ENCODE measurements around the gene HSPB7. TPM values are rescaled to one million over a fixed set of nuclear protein-coding genes. Genes with fewer than 3 reads are reported as not detected.
A peak's percentile ranks its signal among the peaks of the same experiment; 100 is the strongest.
"Not testable (repeated sequence)": the region's sequence is repeated elsewhere in the genome, so short reads cannot be mapped to it uniquely, and the experiment has no call there.

The HSPB7 gene
- total RNA-seq, 1 donor from 2014 or later = 4.9 TPM

DNA sequence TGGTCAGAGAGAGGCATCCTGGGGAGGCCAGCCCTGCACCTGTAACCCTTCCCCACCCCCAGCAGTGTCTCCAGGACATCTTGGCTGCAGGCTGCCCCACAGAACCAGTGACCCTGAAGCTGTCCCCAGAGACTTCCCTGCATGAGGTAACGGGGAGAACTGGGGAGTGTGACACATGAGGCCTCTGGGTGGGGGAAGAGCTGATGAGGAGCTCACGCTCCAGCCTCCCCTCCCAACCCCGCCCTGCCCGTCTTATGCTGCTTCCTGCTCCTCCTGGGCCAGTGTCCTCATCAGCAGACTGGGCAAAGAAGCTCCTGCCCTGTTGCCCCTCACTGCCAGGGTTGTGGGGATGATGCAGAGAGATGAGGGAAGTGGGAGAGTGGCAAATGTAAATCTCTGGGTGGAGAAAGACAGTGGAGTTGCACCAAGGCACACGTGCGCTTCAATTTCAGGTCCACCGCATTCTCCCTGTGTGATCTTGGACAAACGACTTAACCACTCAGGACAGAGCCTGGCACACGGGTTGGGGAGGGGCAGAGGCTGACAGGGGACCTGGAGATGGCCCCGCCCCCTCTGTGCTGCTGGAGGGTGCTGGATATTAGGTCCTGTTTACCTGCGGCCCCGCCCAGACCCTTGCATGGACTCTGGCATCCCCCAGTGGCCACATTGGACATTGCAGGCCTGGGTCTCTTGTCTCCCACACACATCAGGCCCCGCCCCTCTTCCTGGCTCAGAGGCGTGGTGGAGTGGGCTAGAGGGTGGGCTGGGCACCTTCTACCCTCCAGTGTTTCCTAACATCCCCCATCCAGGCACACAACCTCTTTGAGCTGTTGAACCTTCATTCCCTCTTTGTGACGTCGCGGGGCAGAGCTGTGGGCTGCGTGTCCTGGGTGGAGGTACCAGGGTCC lies 38.0 kb upstream of the HSPB7 start:
- no peaks in the 10 kb centered on the region for H3K27me3 ChIP-seq (ENCODE audit: low read depth)
- DNase-seq = peak; percentile 93
- H3K4me1 ChIP-seq = no peaks in the 10 kb centered on the region
- no peak overlapping the region for H3K27ac ChIP-seq
- H3K9me3 ChIP-seq = no peaks in the 10 kb centered on the region
- intact Hi-C loops (cut with DNase I) = no loop called here
- TF ChIP-seq, protein P1, sequence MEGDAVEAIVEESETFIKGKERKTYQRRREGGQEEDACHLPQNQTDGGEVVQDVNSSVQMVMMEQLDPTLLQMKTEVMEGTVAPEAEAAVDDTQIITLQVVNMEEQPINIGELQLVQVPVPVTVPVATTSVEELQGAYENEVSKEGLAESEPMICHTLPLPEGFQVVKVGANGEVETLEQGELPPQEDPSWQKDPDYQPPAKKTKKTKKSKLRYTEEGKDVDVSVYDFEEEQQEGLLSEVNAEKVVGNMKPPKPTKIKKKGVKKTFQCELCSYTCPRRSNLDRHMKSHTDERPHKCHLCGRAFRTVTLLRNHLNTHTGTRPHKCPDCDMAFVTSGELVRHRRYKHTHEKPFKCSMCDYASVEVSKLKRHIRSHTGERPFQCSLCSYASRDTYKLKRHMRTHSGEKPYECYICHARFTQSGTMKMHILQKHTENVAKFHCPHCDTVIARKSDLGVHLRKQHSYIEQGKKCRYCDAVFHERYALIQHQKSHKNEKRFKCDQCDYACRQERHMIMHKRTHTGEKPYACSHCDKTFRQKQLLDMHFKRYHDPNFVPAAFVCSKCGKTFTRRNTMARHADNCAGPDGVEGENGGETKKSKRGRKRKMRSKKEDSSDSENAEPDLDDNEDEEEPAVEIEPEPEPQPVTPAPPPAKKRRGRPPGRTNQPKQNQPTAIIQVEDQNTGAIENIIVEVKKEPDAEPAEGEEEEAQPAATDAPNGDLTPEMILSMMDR (IDR thresholded peaks at IDR 0.05) = peak; percentile 95
- no peak overlapping the region for H3K4me3 ChIP-seq
- H3K36me3 ChIP-seq = no peaks in the 10 kb centered on the region
- peak; percentile 91 to 93 for ATAC-seq

DNA sequence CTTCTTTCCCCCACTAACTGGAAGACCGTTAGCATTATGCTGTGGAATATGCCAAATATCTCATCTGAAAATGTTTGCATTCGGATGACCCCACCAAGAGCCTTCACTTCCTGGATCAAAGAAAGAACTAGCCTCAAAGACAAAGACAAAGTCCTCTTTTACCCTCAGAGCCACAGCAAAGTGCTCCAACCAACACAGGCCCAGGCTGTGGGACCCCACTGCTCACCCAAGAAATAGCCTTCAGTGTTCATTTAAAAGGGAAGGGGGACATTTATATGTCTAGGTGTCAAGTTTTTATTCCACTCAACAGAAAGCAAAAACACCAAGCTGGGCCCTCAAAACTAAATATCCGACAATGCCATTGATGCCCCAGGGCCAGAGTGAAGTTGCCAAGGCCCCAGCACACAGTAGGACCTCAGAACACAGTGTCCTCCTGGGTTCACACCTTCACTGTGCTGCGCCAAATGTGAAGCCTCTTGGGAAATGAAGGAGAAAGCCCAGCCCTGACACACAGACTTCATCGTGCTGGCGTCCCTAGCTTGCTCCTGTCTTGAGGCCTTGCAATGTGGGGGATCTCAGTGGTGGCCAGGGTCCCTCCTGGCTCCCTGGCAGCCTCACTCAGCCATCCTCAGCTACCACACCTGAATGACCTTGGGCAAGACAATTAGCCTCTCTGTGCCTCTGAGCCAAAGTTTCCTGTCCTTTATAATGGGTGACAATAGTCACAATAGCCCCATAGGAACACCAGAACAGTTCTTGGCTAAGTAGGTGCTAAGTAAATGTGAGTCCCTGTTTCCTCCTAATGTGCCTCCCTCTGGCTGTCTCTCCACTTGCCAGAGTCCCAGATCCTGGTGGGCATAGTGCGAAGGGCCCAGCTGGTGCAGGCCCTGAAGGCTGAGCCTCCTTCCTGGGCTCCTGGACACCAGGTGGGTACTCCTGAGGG lies 37.0 kb upstream of the HSPB7 start:
- H3K36me3 ChIP-seq = no peaks in the 10 kb centered on the region
- DNase-seq (no peak), ATAC-seq (no peak)
- H3K27me3 ChIP-seq (ENCODE audit: low read depth) = no peaks in the 10 kb centered on the region
- no peaks in the 10 kb centered on the region for H3K9me3 ChIP-seq
- TF ChIP-seq, protein P1 (IDR thresholded peaks at IDR 0.05) = no peak
- no peak overlapping the region for H3K27ac ChIP-seq
- intact Hi-C loops (cut with DNase I) = no loop called here
- H3K4me1 ChIP-seq = no peaks in the 10 kb centered on the region
- H3K4me3 ChIP-seq = no peak overlapping the region

DNA sequence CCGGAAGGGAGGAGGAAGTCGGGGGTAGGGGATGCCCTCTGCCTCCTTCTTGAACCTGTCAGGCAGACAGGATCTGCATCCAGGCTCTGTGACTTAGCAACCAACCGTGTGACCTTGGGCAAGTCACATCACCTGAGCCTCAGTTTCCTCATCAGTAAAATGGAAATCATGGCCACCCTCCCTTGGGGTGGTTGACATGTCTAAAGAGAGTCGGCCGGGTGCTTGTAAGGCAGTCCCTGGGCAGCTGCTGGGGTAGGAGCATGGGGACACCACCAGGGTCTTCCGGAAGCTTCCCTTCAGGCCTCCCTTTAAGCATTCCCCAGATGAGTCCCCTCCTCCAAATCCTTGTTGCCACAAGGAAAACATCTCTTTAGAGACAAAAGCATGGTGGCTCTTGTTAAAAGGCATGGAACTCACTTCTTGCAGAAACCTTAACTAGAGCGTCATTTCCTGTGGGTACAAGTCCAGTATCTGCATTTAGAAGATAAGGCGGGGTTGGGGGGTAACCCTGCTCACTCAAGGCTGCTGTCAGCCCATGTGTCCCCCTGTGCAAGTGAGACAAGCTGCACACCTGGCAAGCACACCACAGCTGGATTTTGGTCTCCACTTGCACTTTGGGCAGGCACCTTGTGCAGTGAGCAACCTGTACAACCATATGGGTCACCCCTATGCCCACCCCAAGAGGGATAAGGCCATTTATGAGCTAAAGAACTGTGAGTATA lies 36.1 kb upstream of the HSPB7 start:
- Histone ChIP-seq H3K36me3 (no peaks in the 10 kb centered on the region), H3K4me3 (no peak overlapping the region), H3K4me1 (peaks cover 2% of the 10 kb centered on the region), H3K27me3 (ENCODE audit: low read depth) (peaks cover 3% of the 10 kb centered on the region), H3K27ac (no peak overlapping the region), H3K9me3 (no peaks in the 10 kb centered on the region)
- intact Hi-C loops (cut with DNase I) = no loop called here
- TF ChIP-seq, protein P1 (IDR thresholded peaks at IDR 0.05) = no peak
- ATAC-seq (no peak), DNase-seq (no peak)

DNA sequence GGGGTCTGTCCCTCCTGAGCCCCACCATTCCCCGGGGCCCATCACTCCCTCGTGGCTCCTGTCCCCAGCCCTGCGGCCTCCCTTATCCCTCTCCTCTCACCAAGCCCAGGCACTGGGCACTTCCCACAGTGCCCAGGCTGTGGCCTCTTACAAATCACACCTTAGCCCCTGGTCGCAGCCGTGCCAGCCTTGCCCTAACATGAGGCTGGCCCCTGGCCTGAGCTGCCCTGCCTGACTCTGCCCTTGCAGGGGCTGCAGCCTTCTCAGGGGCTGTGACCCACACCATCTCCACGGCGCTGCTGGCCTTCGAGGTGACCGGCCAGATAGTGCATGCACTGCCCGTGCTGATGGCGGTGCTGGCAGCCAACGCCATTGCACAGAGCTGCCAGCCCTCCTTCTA lies 34.1 kb upstream of the HSPB7 start:
- H3K4me1 ChIP-seq; DNase-seq; H3K9me3 ChIP-seq; H3K36me3 ChIP-seq; H3K27ac ChIP-seq; intact Hi-C loops (cut with DNase I); H3K4me3 ChIP-seq; ATAC-seq; H3K27me3 ChIP-seq (ENCODE audit: low read depth): not testable (repeated sequence)

DNA sequence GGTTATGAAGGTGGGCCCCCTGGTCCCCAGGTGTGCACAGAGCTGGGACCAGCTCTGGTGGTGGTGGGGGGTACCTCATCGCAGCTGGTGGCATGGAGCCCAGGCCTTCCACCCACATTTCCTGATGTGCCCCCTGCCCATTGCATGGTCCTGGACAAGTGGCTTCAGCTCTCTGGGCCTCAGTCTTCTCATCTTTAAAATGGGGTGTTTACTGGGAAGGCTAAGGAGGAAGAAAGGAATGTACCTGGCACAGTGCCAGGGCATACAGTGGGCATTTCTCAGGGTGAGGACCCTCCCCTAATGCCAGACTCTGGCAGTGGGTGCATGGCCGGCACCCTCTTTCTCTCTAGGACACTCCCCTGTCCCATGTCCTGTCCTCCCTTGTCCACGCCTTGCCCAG lies 33.2 kb upstream of the HSPB7 start:
- peaks cover 8% of the 10 kb centered on the region for H3K4me1 ChIP-seq
- H3K27me3 ChIP-seq (ENCODE audit: low read depth) = peaks cover 6% of the 10 kb centered on the region
- no peaks in the 10 kb centered on the region for H3K9me3 ChIP-seq
- H3K27ac ChIP-seq = no peak overlapping the region
- no peaks in the 10 kb centered on the region for H3K36me3 ChIP-seq
- DNase-seq = no peak
- TF ChIP-seq, protein P1 (IDR thresholded peaks at IDR 0.05) = no peak
- H3K4me3 ChIP-seq = no peak overlapping the region
- no peak for ATAC-seq
- intact Hi-C loops (cut with DNase I) = no loop called here
